Gastroesophageal sphincter (tissue), 4 donors: Measurements from ENCODE around the gene MILR1. TPM values are rescaled to one million over a fixed set of nuclear protein-coding genes. Genes with fewer than 3 reads are reported as not detected.

Experiments used
- ATAC-seq: fragments of 150-250 bp; one replicate; pipeline ENCODE4 v1.9.1; 2016; ENCODE audit warnings: mild to moderate bottlenecking, moderate library complexity
- H3K27ac ChIP-seq, 4 donors: fragments of 200-600 bp; sonication (generic) in 3 of 4; 1 replicate in 3 of 4; 2 replicates in 1 of 4; pipeline ENCODE4 v1.5.1; 2016 to 2019
- H3K27me3 ChIP-seq: fragments of 200-600 bp; sonication (generic); one replicate; pipeline ENCODE4 v1.5.1; 2019
- H3K36me3 ChIP-seq, 2 donors: fragments of 200-600 bp; sonication (generic); one replicate each; pipeline ENCODE4 v1.5.1; 2019; ENCODE audit warnings: control low read depth in 1 of 2
- H3K4me1 ChIP-seq, 3 donors: fragments of 200-600 bp; sonication (generic); 1 replicate in 2 of 3; 2 replicates in 1 of 3; pipeline ENCODE4 v1.5.1; 2016 to 2019; ENCODE audit warnings: control low read depth in 2 of 3
- H3K4me3 ChIP-seq, 2 donors: fragments of 200-600 bp; sonication (generic); one replicate each; pipeline ENCODE4 v1.5.1; 2019; ENCODE audit warnings: mild to moderate bottlenecking in 1 of 2, moderate library complexity in 1 of 2
- H3K9me3 ChIP-seq, 3 donors: fragments of 200-600 bp; sonication (generic); one replicate each; pipeline ENCODE4 v1.5.1; 2017 to 2019; ENCODE audit warnings: control low read depth in 2 of 3
- CTCF ChIP-seq, 4 experiments: fragments of 200-600 bp in 2 of 4; fragments of 450-650 bp in 2 of 4; sonication (generic) in 1 of 4; IDR thresholded peaks; one replicate each; pipeline ENCODE4 v1.5.1; 2017 to 2019; ENCODE audit warnings: antibody characterized with exemption in 4 of 4, mild to moderate bottlenecking in 2 of 4, moderate library complexity in 2 of 4
- EP300 ChIP-seq: sonication (generic); formaldehyde crosslinking; IDR thresholded peaks from one replicate; pipeline ENCODE4 v1.6.1; 2017; ENCODE audit warnings: antibody characterized with exemption, mild to moderate bottlenecking
- POLR2A ChIP-seq, 2 donors: fragments of 450-650 bp; IDR thresholded peaks; one replicate each; pipeline ENCODE4 v1.6.1; 2017; ENCODE audit warnings: antibody characterized with exemption in 2 of 2, mild to moderate bottlenecking in 2 of 2, moderate library complexity in 1 of 2
- POLR2AphosphoS5 ChIP-seq: sonication (generic); formaldehyde crosslinking; IDR thresholded peaks from one replicate; pipeline ENCODE4 v1.6.1; 2017; ENCODE audit warnings: antibody characterized with exemption
- WGBS, 2 donors: methylation state at CpG; one replicate each; pipeline ENCODE4 v1.1.5; 2018; ENCODE audit warnings: low coverage in 1 of 2; 5-methylcytosine and 5-hydroxymethylcytosine counted together
- total RNA-seq, 4 donors: library from RNA; depleted of rRNA; stranded (reverse); fragments of >200 nt; gene quantifications; one replicate each; pipeline ENCODE4 v1.1.0, GENCODE V29; 2016

Gene MILR1
- total RNA-seq, 4 donors from 2014 or later: 3.5 to 10.1 (median 7.3) TPM; not detected in 1

- Histone ChIP-seq H3K4me1 (peaks cover 4 to 93% (median 14%) of the 10 kb centered on the region in 3 donors), H3K36me3 (peaks cover 23 to 61% of the 10 kb centered on the region in 2 donors), H3K27me3 (no peaks in the 10 kb centered on the region), H3K27ac (peak overlapping the region; percentile 10 to 84 (median 82)), H3K9me3 (no peaks in the 10 kb centered on the region), H3K4me3 (peak overlapping the region; percentile 70 to 74)
- TF ChIP-seq EP300: no peak
- no peak for TF ChIP-seq POLR2AphosphoS5
- no peak for TF ChIP-seq POLR2A (IDR thresholded peaks at IDR 0.05)
- no peak for TF ChIP-seq CTCF (IDR thresholded peaks at IDR 0.05)
- no peak for ATAC-seq
- WGBS, 2 donors: 42 to 51% methylated on average over 4 of the region's 4 CpGs
These were observed 48.7 kb downstream of the MILR1 start for GRCh38 chr17:64497565-64498035.

GRCh38 chr17:64498308-64499203 is 49.6 kb downstream of the MILR1 start:
- ATAC-seq: no peak
- H3K4me3 ChIP-seq: no peak overlapping the region
- H3K36me3 ChIP-seq: peaks cover 31 to 62% of the 10 kb centered on the region in 2 donors
- TF ChIP-seq POLR2AphosphoS5: peak; percentile 17
- no peak for TF ChIP-seq EP300
- 38 to 40% methylated on average over 7 of the region's 7 CpGs for WGBS, 2 donors
- peaks cover 8 to 94% (median 23%) of the 10 kb centered on the region in 3 donors for H3K4me1 ChIP-seq
- H3K9me3 ChIP-seq: no peaks in the 10 kb centered on the region
- H3K27ac ChIP-seq: peak overlapping the region in 1 of 4 donors; percentile 84
- no peaks in the 10 kb centered on the region for H3K27me3 ChIP-seq

DNA sequence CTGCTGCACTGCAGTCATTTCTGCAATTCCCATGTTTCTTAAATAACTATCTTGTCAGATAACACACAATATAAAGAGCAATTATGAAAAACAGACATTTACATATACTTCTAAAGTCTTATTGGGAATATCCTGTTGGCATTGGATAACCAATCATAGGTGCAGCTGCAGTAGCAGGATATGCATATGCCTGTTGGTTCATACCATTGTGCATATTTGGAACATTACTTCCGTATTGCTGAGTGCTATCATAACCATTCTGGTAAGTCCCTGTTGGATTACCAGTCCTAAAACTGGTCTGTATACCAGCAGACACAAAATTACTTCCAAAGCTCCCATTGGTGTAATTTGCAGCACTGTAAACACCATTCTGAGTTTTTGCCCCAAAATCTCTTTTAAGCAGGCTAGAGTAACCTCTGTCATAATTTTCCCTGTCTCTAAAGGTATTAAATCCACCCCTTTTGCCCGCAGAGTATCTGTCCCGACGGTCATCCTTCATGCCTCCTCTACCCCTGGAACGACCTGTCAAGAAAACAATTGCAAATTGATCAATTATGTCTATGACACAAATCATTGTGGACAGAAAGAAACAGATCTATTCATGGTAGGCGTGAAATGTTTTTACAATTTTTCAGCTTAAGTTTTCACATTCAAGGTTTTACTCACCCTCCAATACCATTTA is 51.0 kb downstream of the MILR1 start:
- no peaks in the 10 kb centered on the region for H3K27me3 ChIP-seq
- ATAC-seq: no peak
- H3K9me3 ChIP-seq: no peaks in the 10 kb centered on the region
- H3K4me3 ChIP-seq: no peak overlapping the region
- WGBS, 2 donors: 50 to 59% methylated on average over 6 of the region's 6 CpGs
- H3K27ac ChIP-seq: peak overlapping the region in 1 of 4 donors; percentile 0
- H3K4me1 ChIP-seq: peaks cover 14 to 93% (median 27%) of the 10 kb centered on the region in 3 donors
- no peak for TF ChIP-seq CTCF (IDR thresholded peaks at IDR 0.05)
- TF ChIP-seq POLR2A (IDR thresholded peaks at IDR 0.05): peak in 1 of 2 donors; percentile 8
- TF ChIP-seq POLR2AphosphoS5: peak; percentile 25
- H3K36me3 ChIP-seq: peaks cover 31 to 74% of the 10 kb centered on the region in 2 donors

GRCh38 chr17:64500487-64500859 is 51.6 kb downstream of the MILR1 start:
- no peak for TF ChIP-seq POLR2A (IDR thresholded peaks at IDR 0.05)
- TF ChIP-seq POLR2AphosphoS5: no peak
- TF ChIP-seq EP300: no peak
- TF ChIP-seq CTCF (IDR thresholded peaks at IDR 0.05): no peak
- no peaks in the 10 kb centered on the region for H3K27me3 ChIP-seq
- no peak for ATAC-seq
- 77 to 85% methylated on average over 8 of the region's 8 CpGs for WGBS, 2 donors
- H3K9me3 ChIP-seq: no peaks in the 10 kb centered on the region
- no peak overlapping the region for H3K4me3 ChIP-seq
- H3K36me3 ChIP-seq: peaks cover 31 to 74% of the 10 kb centered on the region in 2 donors
- peaks cover 14 to 88% (median 25%) of the 10 kb centered on the region in 3 donors for H3K4me1 ChIP-seq
- H3K27ac ChIP-seq: peak overlapping the region in 1 of 4 donors; percentile 0
